NB4 (cell line): ENCODE measurements around the gene BPIFB3.

Experiments used
- POLR2A ChIP-seq: IDR thresholded peaks from 2 replicates; pipeline ENCODE4 v1.6.1; 2011; ENCODE audit warnings: mild to moderate bottlenecking; ENCODE audit not compliant: insufficient read length; ENCODE audit errors: extremely low read depth
- TF ChIP-seq, protein P1 (sequence below): IDR thresholded peaks from one replicate; pipeline ENCODE4 v1.5.1; 2012; ENCODE audit warnings: low read depth, low read length

DNA sequence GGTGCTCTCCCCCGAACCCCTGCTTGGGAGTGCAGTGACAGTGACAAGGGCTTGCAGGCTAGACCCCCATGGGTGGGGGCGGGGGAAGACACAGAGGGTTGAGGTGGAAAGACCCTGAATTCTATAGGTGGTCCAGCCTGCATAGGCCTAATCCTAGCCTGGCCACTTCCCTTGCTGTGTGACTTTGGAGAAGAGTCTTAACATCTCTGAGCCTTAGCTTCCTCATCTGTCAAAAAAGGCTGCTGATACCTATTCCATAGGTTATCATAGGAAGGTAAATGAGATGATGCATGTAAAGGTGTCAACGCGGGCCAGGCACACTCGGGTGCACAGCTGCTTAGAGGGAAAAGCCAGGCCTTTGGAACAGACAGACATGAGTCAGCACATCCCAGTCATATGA is 41.5 kb downstream of the BPIFB3 start:
- no peak for TF ChIP-seq POLR2A
- TF ChIP-seq, protein P1, sequence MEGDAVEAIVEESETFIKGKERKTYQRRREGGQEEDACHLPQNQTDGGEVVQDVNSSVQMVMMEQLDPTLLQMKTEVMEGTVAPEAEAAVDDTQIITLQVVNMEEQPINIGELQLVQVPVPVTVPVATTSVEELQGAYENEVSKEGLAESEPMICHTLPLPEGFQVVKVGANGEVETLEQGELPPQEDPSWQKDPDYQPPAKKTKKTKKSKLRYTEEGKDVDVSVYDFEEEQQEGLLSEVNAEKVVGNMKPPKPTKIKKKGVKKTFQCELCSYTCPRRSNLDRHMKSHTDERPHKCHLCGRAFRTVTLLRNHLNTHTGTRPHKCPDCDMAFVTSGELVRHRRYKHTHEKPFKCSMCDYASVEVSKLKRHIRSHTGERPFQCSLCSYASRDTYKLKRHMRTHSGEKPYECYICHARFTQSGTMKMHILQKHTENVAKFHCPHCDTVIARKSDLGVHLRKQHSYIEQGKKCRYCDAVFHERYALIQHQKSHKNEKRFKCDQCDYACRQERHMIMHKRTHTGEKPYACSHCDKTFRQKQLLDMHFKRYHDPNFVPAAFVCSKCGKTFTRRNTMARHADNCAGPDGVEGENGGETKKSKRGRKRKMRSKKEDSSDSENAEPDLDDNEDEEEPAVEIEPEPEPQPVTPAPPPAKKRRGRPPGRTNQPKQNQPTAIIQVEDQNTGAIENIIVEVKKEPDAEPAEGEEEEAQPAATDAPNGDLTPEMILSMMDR = no peak
